Measurements from ENCODE around the gene COA5.
"Not testable (repeated sequence)": the region's sequence is repeated elsewhere in the genome, so short reads cannot be mapped to it uniquely, and the experiment has no call there.

COA5 gene

GRCh38 chr2:98604547-98604946 is 3.8 kb downstream of the COA5 start:
- no peak for TF ChIP-seq EZH2phosphoT487 (conservative IDR thresholded peaks at IDR 0.05; ENCODE audit: low read length)
- TF ChIP-seq CTCF (IDR thresholded peaks at IDR 0.05; ENCODE audit: insufficient read depth, low read length, poor library complexity, severe bottlenecking): no peak
- H3K4me3 ChIP-seq (ENCODE audit: insufficient read depth, low read length, poor library complexity, severe bottlenecking): no peak overlapping the region
- no peaks in the 10 kb centered on the region for H3K9me3 ChIP-seq (ENCODE audit: insufficient read depth, low read length)
- no peak overlapping the region for H3K9ac ChIP-seq (ENCODE audit: low read length)
- H3K36me3 ChIP-seq (ENCODE audit: low read length): peaks cover 8% of the 10 kb centered on the region; the same call in 1 of the 2 replicates
- H3K9me2 ChIP-seq (replicated peaks; ENCODE audit: insufficient read depth, low read length): no peaks in the 10 kb centered on the region
- no peak overlapping the region for H3K4me2 ChIP-seq (ENCODE audit: low read depth, low read length, poor library complexity, severe bottlenecking)
- no peak overlapping the region for H2AFZ ChIP-seq (ENCODE audit: low read depth, low read length, severe bottlenecking)
- H3K27me3 ChIP-seq (ENCODE audit: low read length): no peaks in the 10 kb centered on the region
- H3K27ac ChIP-seq (ENCODE audit: low read depth, low read length): no peak overlapping the region
- no peaks in the 10 kb centered on the region for H4K20me1 ChIP-seq (ENCODE audit: low read depth, low read length)
- peaks cover 28% of the 10 kb centered on the region for H3K79me2 ChIP-seq (ENCODE audit: insufficient read depth, low read length)
- no peaks in the 10 kb centered on the region for H3F3A ChIP-seq (ENCODE audit: insufficient read depth)

GRCh38 chr2:98601532-98602132 is 6.7 kb downstream of the COA5 start:
- H3K9ac ChIP-seq (ENCODE audit: low read length): no peak overlapping the region
- no peak overlapping the region for H3K4me3 ChIP-seq (ENCODE audit: insufficient read depth, low read length, poor library complexity, severe bottlenecking)
- H3K36me3 ChIP-seq (ENCODE audit: low read length): peaks cover 11% of the 10 kb centered on the region; the same call in 1 of the 2 replicates
- H2AFZ ChIP-seq (ENCODE audit: low read depth, low read length, severe bottlenecking): no peak overlapping the region
- no peak overlapping the region for H3K4me2 ChIP-seq (ENCODE audit: low read depth, low read length, poor library complexity, severe bottlenecking)
- H3K27me3 ChIP-seq (ENCODE audit: low read length): no peaks in the 10 kb centered on the region
- no peaks in the 10 kb centered on the region for H4K20me1 ChIP-seq (ENCODE audit: low read depth, low read length)
- peaks cover 12% of the 10 kb centered on the region for H3K79me2 ChIP-seq (ENCODE audit: insufficient read depth, low read length)
- no peak overlapping the region for H3K27ac ChIP-seq (ENCODE audit: low read depth, low read length)
- H3K9me3 ChIP-seq (ENCODE audit: insufficient read depth, low read length): no peaks in the 10 kb centered on the region
- H3K9me2 ChIP-seq (replicated peaks; ENCODE audit: insufficient read depth, low read length): no peaks in the 10 kb centered on the region
- no peak for TF ChIP-seq EZH2phosphoT487 (conservative IDR thresholded peaks at IDR 0.05; ENCODE audit: low read length)
- peak; percentile 50 for TF ChIP-seq CTCF (IDR thresholded peaks at IDR 0.05; ENCODE audit: insufficient read depth, low read length, poor library complexity, severe bottlenecking)
- H3F3A ChIP-seq (ENCODE audit: insufficient read depth): no peaks in the 10 kb centered on the region

- Histone ChIP-seq H3K9me3 (ENCODE audit: insufficient read depth, low read length) (no peaks in the 10 kb centered on the region), H3K27me3 (ENCODE audit: low read length) (no peaks in the 10 kb centered on the region), H3K27ac (ENCODE audit: low read depth, low read length) (no peak overlapping the region), H2AFZ (ENCODE audit: low read depth, low read length, severe bottlenecking) (no peak overlapping the region), H3K79me2 (ENCODE audit: insufficient read depth, low read length) (no peaks in the 10 kb centered on the region), H4K20me1 (ENCODE audit: low read depth, low read length) (no peaks in the 10 kb centered on the region), H3K9me2 (replicated peaks; ENCODE audit: insufficient read depth, low read length) (no peaks in the 10 kb centered on the region), H3K4me2 (ENCODE audit: low read depth, low read length, poor library complexity, severe bottlenecking) (no peak overlapping the region), H3K4me3 (ENCODE audit: insufficient read depth, low read length, poor library complexity, severe bottlenecking) (no peak overlapping the region), H3F3A (ENCODE audit: insufficient read depth) (no peaks in the 10 kb centered on the region), H3K9ac (ENCODE audit: low read length) (no peak overlapping the region), H3K36me3 (ENCODE audit: low read length) (peaks cover 16% of the 10 kb centered on the region; the same call in 1 of the 2 replicates)
- TF ChIP-seq CTCF (IDR thresholded peaks at IDR 0.05; ENCODE audit: insufficient read depth, low read length, poor library complexity, severe bottlenecking) (no peak), EZH2phosphoT487 (conservative IDR thresholded peaks at IDR 0.05; ENCODE audit: low read length) (no peak)
Measured at GRCh38 chr2:98598781-98599428, 9.4 kb downstream of the COA5 start.

GRCh38 chr2:98594665-98595064 is 13.6 kb downstream of the COA5 start:
- not testable (repeated sequence) for H3K9me2 ChIP-seq (replicated peaks; ENCODE audit: insufficient read depth, low read length); H3K36me3 ChIP-seq (ENCODE audit: low read length); H3K27me3 ChIP-seq (ENCODE audit: low read length); H3K9me3 ChIP-seq (ENCODE audit: insufficient read depth, low read length); H4K20me1 ChIP-seq (ENCODE audit: low read depth, low read length); H3K4me2 ChIP-seq (ENCODE audit: low read depth, low read length, poor library complexity, severe bottlenecking); H3K27ac ChIP-seq (ENCODE audit: low read depth, low read length); H3F3A ChIP-seq (ENCODE audit: insufficient read depth); H3K79me2 ChIP-seq (ENCODE audit: insufficient read depth, low read length); H3K4me3 ChIP-seq (ENCODE audit: insufficient read depth, low read length, poor library complexity, severe bottlenecking); H3K9ac ChIP-seq (ENCODE audit: low read length); H2AFZ ChIP-seq (ENCODE audit: low read depth, low read length, severe bottlenecking)

Data from SU-DHL-6 (cell line).